ENCODE results near the gene AICDA. TPM values are rescaled to one million over a fixed set of nuclear protein-coding genes. Genes with fewer than 3 reads are reported as not detected.

AICDA gene
- polyA plus RNA-seq, 1 experiment = not detected

DNA sequence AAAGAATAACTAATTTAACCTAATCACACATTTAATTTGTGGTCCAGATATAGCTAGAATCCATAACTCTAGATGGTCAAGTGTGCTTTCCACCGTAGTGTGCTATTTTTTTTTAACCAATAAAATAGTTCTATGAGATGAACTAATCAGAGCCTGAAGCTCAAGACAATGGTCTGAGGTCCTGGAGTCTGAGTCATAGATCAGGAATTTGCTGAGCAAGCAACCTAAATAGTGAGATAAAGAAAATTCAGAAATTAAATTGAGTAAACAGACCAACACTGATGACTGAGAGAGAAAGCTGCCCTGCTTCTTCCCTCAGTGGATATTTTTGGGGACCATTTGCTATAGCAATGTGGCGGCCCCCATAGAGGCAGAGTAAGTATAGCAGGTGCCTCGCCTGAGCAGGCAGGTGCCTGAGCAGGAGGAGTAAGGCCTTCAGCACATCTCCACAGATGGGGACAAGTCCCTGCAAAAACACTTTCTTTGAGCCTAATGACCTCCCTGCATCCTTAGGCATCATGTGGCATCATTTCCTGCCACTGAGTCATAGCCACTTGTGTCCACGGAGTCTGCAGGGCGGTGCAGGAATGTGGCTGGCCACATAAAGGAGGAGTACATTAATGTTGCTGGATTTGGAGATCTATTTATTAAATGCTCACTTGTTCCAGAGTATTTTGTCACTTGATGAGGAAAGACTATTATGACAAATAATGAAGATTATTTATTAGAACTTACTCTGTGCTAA is 58.0 kb downstream of the AICDA start:
- ChIA-PET POLR2A (no interaction called here), CTCF (interaction anchor here (0.5 to 3.7 kb wide), 3 partner anchors 10 to 54 kb away, joined by 3 to 24 read pairs (median 5); partner anchors contain the start of gene CLEC4E)
- Histone ChIP-seq H3K9me3 (ENCODE audit: control insufficient read depth, insufficient read depth, low read length) (no peaks in the 10 kb centered on the region), H3K27ac (ENCODE audit: low read depth, low read length) (no peak overlapping the region), H3K4me3 (ENCODE audit: low read depth, low read length) (no peak overlapping the region), H3K27me3 (ENCODE audit: control insufficient read depth, insufficient read depth, low read length) (no peaks in the 10 kb centered on the region)
- DNase-seq (ENCODE audit: low read depth, low spot score) = no peak
- TF ChIP-seq, protein P1, sequence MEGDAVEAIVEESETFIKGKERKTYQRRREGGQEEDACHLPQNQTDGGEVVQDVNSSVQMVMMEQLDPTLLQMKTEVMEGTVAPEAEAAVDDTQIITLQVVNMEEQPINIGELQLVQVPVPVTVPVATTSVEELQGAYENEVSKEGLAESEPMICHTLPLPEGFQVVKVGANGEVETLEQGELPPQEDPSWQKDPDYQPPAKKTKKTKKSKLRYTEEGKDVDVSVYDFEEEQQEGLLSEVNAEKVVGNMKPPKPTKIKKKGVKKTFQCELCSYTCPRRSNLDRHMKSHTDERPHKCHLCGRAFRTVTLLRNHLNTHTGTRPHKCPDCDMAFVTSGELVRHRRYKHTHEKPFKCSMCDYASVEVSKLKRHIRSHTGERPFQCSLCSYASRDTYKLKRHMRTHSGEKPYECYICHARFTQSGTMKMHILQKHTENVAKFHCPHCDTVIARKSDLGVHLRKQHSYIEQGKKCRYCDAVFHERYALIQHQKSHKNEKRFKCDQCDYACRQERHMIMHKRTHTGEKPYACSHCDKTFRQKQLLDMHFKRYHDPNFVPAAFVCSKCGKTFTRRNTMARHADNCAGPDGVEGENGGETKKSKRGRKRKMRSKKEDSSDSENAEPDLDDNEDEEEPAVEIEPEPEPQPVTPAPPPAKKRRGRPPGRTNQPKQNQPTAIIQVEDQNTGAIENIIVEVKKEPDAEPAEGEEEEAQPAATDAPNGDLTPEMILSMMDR (IDR thresholded peaks at IDR 0.05; ENCODE audit: low read depth, low read length) = no peak

DNA sequence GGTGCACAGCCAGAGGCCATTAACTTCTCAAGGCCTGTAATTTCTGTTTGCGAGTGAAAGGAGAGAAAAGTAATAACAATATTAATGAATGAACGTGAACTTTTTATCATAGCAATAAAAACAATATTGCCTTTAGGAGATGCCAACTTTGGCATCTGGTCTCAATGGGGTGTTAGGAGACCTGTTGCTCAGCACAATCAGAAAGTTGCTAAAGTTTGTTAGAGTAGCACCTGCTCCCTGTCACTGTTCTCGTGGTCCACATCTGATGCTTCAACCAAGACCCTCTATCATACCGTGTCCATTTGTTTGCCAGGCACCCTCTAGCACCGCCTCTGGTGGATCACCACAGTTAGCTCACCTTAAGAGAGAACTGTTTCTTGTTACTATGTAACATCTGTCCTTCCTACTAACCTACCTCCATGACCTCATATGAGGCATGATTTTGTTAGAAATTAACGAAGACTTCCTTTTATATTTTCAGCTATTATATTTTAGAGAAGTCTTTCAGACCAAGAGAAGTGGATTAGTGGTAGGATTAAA is 59.5 kb downstream of the AICDA start:
- TF ChIP-seq, protein P1 (IDR thresholded peaks at IDR 0.05; ENCODE audit: low read depth, low read length) = no peak
- ChIA-PET POLR2A (no interaction called here), CTCF (interaction anchor here (1.0 to 1.8 kb wide), 2 partner anchors 9 to 56 kb away, joined by 5 to 7 read pairs; no protein-coding TSS in a partner anchor)
- DNase-seq (ENCODE audit: low read depth, low spot score) = no peak
- Histone ChIP-seq H3K4me3 (ENCODE audit: low read depth, low read length) (no peak overlapping the region), H3K9me3 (ENCODE audit: control insufficient read depth, insufficient read depth, low read length) (no peaks in the 10 kb centered on the region), H3K27me3 (ENCODE audit: control insufficient read depth, insufficient read depth, low read length) (no peaks in the 10 kb centered on the region), H3K27ac (ENCODE audit: low read depth, low read length) (no peak overlapping the region)

Small RNA genes lying within 50 kb of the gene (small RNA-seq; reads per million reads assigned to genes)
- gene RF00019 (ENCODE audit: insufficient read length, low read depth) = not detected
- not detected for gene RF00564 (ENCODE audit: insufficient read length, low read depth)

Other genes with a start within 250 kb of the AICDA start
- gene CLEC6A, start 156.9 kb downstream of the AICDA start, polyA plus RNA-seq (2011; rRNA removed) = not detected in 2 replicates
- gene CLEC4D, start 99.4 kb downstream of the AICDA start, polyA plus RNA-seq (2011; rRNA removed) = not detected in 2 replicates
- not detected in 2 replicates for gene CLEC4E, start 72.0 kb downstream of the AICDA start, polyA plus RNA-seq (2011; rRNA removed)
- gene MFAP5, start 50.0 kb upstream of the AICDA start, polyA plus RNA-seq (2011; rRNA removed) = 0.36 and 0.60 TPM in 2 replicates
- 15.8 and 22.0 TPM in 2 replicates for gene RIMKLB, start 85.1 kb upstream of the AICDA start, polyA plus RNA-seq (2011; rRNA removed)
- gene A2ML1, start 209.8 kb upstream of the AICDA start, polyA plus RNA-seq (2011; rRNA removed) = not detected in 2 replicates

Measured in AG04450 (cell line).